T47D (cell line): ENCODE results near the gene FOXO1.

Source experiments
- DNase-seq, 2 experiments: peaks; one replicate each; pipeline versions ENCODE4 v3.0.0 to v3.0.0-alpha.2; 2011 to 2012; ENCODE audit warnings: low read depth in 1 of 2, low spot score in 1 of 2
- JUND ChIP-seq: IDR thresholded peaks from 2 replicates; pipeline ENCODE4 v1.6.1; 2012; ENCODE audit warnings: low read depth
- in situ Hi-C: cut with HindIII; loops from 2 replicates; pipeline ENCODE4 v1.10.0; 2016; ENCODE audit warnings: low sequenced_read_pairs, low pct_unique_long_range_greater_than_20kb

Gene FOXO1

DNA sequence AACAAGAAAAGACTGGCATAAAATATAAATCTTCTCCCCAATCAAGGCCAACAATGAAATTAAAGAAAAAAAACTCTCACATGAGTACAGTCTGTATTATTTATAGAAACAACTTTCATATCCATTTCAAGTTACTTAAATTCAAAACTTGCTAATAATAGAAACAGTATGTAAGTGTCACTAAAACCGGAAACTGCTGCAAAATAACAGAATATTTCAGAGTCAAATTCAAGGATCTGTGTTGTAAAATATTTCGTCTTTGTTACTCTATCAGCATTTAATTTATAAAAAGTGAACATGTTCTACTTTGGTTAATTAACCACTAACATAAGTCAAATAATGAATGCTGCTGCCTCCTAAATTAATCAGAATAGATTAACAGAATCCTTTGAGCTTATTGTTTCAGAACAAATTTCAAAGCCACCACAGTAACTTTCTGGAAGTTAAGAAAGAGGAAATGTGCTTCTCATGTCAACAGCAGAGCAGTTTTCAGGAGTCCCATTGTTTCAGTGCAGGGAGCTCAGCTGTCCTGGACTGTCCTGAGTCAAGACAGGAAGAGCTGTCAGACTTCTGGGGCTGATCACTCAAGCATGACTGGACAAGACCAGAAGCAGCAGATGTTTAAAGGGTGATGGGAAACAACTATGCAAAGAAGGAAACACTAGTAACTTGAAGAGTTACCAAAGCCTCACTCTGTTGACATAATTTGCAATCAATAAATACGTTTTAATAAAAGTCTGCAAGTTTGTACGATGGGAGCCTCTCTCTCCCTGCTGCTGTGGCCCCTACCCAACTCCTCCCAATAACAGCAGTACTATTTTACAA lies 76.9 kb downstream of the FOXO1 start:
- TF ChIP-seq JUND: no peak
- DNase-seq: no peak
- in situ Hi-C loops: no loop called here

DNA sequence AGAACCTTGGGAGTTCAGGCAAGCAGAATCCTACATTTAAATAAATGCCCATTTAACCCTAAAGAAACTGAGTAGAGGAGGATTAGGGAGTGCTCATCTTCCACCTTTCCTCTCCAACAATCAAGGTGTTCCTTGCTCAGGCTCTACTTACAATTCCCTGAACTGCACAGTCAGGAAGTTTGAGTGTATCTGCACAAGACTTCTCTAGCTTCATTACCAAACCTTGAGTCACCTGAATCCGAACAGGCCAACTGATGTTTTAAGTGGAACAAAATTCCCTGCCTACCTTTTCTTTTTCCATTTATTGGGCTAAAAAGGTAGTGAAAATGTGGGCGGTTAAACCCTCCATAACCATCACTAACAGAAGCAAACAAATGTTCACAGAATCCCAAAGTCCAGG lies 78.3 kb downstream of the FOXO1 start:
- in situ Hi-C loops: no loop called here
- DNase-seq: no peak
- TF ChIP-seq JUND: no peak

DNA sequence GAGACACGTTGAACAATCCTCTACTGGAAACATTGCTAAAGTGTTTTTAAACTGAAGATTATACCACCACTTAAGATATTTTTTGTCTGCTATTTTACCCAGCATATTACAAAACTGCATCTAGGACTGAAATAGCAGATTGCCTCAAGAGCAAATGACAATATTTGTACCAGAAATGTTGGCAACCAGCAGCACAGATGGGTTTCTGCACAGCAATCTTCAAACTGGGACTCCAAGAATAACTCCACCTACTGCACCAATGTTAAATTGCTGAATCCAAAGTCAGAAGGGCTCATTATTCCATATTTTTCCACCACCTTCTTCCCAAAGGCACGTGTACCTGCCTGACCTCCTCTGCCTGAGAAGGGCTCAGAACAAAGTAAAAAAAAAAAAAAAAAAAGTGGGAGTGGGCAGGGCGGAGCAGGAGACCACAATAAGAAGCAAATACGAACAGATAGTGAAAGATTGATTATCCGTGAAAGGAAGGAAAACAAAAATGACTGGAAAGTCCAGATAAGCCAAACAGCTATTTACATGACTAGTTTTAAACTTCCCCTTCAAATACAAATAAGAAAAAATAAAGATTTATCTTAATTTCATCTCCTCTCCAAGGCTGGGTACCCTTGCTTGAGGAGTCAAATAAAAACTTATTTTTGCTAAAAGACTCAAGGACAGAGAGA lies 79.4 kb downstream of the FOXO1 start:
- in situ Hi-C loops: no loop called here
- TF ChIP-seq JUND: no peak
- no peak for DNase-seq

GRCh38 chr13:40585911-40586471 lies 80.5 kb downstream of the FOXO1 start:
- no peak for TF ChIP-seq JUND
- in situ Hi-C loops: no loop called here
- DNase-seq: peak in 1 of 2 experiments; percentile 22

DNA sequence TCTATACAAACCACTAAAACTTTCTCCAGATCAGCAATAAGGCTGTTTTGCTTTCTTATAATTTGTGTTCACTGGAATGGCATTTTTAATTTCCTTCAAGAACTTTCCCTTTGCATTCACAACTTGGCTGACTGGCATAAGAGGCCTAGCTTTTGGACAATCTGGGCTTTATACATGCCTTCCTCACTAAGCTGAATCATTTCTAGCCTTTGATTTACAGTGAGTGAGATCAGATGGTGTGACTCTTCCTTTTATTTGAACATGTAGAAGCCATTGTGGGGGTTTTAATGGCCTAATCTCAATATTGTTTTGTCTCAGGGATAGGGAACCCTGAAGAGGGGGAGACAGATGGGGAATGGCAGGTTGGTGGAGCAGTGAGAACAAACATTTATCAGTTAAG lies 82.7 kb downstream of the FOXO1 start:
- in situ Hi-C loops: no loop called here
- DNase-seq: no peak
- TF ChIP-seq JUND: no peak

GRCh38 chr13:40582531-40582930 lies 83.9 kb downstream of the FOXO1 start:
- TF ChIP-seq JUND: no peak
- in situ Hi-C loops: no loop called here
- DNase-seq: no peak

- in situ Hi-C loops: no loop called here
- no peak for DNase-seq
- no peak for TF ChIP-seq JUND
Measured at GRCh38 chr13:40581277-40581579, 85.2 kb downstream of the FOXO1 start.

GRCh38 chr13:40580566-40581276 lies 85.7 kb downstream of the FOXO1 start:
- in situ Hi-C loops: no loop called here
- no peak for TF ChIP-seq JUND
- DNase-seq: no peak

GRCh38 chr13:40579535-40579934 lies 86.9 kb downstream of the FOXO1 start:
- in situ Hi-C loops: no loop called here
- no peak for TF ChIP-seq JUND
- no peak for DNase-seq

DNA sequence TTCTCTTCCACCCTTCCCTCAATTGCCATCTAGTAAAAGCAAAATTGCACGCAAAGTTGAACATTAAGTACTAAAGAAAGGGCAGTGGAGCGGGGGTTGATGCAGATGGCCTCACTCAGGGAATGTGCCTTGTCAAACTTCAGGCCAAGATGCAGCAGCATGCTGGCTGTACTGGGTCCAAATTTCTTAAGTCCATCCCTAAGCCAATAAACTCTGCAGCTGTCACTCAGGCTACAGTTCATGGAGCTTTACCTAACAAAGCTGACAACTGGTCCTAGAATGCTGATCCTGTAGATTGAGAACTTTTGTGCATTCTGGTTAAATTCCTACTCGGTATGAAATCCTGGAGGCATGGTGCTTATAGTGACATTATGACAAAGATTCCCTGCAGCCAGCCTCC lies 88.4 kb downstream of the FOXO1 start:
- in situ Hi-C loops: no loop called here
- TF ChIP-seq JUND: no peak
- no peak for DNase-seq

GRCh38 chr13:40576369-40576768 lies 90.1 kb downstream of the FOXO1 start:
- in situ Hi-C loops: no loop called here
- DNase-seq: no peak
- no peak for TF ChIP-seq JUND

GRCh38 chr13:40572961-40573360 lies 93.5 kb downstream of the FOXO1 start:
- in situ Hi-C loops: no loop called here

More at GRCh38 chr13:40572961-40573360, 93.5 kb downstream of the FOXO1 start:
- no peak for DNase-seq
- no peak for TF ChIP-seq JUND
